ENCODE measurements around the gene JHY. TPM values are rescaled to one million over a fixed set of nuclear protein-coding genes. Genes with fewer than 3 reads are reported as not detected.

The JHY gene
- total RNA-seq, 1 experiment from 2014 or later, result 4.8 TPM

GRCh38 chr11:122888162-122888561 is 5.6 kb downstream of the JHY start:
- intact Hi-C loops (cut with micrococcal nuclease), result no loop called here
- ChIA-PET CTCF (no interaction called here), RAD21 (ENCODE audit: low non-redundant PET in 1 of 2, low total read pairs in 2 of 2, uncharacterized antibody in 2 of 2, unreplicated experiment in 2 of 2) (no interaction called here), POLR2A (no interaction called here)
- Histone ChIP-seq H3K9me2 (ENCODE audit: insufficient read depth) (no peaks in the 10 kb centered on the region), H3K36me3 (ENCODE audit: control insufficient read depth in 1 of 2, insufficient read depth in 2 of 2, low read length in 2 of 2) (no peaks in the 10 kb centered on the region), H3K4me2 (ENCODE audit: low read length) (no peak overlapping the region), H3K79me2 (ENCODE audit: insufficient read depth, low read length) (no peaks in the 10 kb centered on the region), H3K27ac (ENCODE audit: low read depth, low read length) (no peak overlapping the region), H3K4me1 (ENCODE audit: control insufficient read depth in 1 of 2, insufficient read depth in 2 of 2, low read length in 2 of 2) (peaks cover 3 to 7% of the 10 kb centered on the region in 2 experiments), H3K9ac (ENCODE audit: low read length) (no peak overlapping the region), H3K4me3 (replicated peaks in 1 of 2; ENCODE audit: low read depth in 1 of 2, low read length in 2 of 2) (no peak overlapping the region), H3K9me3 (ENCODE audit: control insufficient read depth in 1 of 2, insufficient read depth in 1 of 2, low read depth in 1 of 2, low read length in 2 of 2) (no peaks in the 10 kb centered on the region), H3K27me3 (ENCODE audit: insufficient read depth, low read length) (no peaks in the 10 kb centered on the region), H2AFZ (ENCODE audit: low read depth, low read length, poor library complexity, severe bottlenecking) (no peak overlapping the region), H4K20me1 (ENCODE audit: insufficient read depth) (no peaks in the 10 kb centered on the region)
- DNase-seq (ENCODE audit: low read depth, low spot score) (no peak), ATAC-seq (no peak)
- no TSS peak for BruUV-seq (replicated peaks)
- TF ChIP-seq ELF1 (IDR thresholded peaks at IDR 0.05; ENCODE audit: borderline replicate concordance, low read depth) (no peak), FOSL1 (IDR thresholded peaks at IDR 0.05; ENCODE audit: low read depth) (no peak), POLR2A (IDR thresholded peaks at IDR 0.05; ENCODE audit: borderline replicate concordance, extremely low read depth, insufficient read depth, insufficient read length) (no peak), SIN3A (IDR thresholded peaks at IDR 0.05; ENCODE audit: low read depth) (no peak), ZNF274 (IDR thresholded peaks at IDR 0.05; ENCODE audit: low read depth, low read length) (no peak), ZBTB33 (IDR thresholded peaks at IDR 0.05; ENCODE audit: extremely low read depth, insufficient replicate concordance, low read length) (no peak), SP1 (IDR thresholded peaks at IDR 0.05; ENCODE audit: low read depth) (no peak), EZH2phosphoT487 (IDR thresholded peaks at IDR 0.05; ENCODE audit: borderline replicate concordance) (no peak)
- TF ChIP-seq, protein P1, sequence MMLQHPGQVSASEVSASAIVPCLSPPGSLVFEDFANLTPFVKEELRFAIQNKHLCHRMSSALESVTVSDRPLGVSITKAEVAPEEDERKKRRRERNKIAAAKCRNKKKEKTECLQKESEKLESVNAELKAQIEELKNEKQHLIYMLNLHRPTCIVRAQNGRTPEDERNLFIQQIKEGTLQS (IDR thresholded peaks at IDR 0.05), result no peak
- TF ChIP-seq, protein P2, sequence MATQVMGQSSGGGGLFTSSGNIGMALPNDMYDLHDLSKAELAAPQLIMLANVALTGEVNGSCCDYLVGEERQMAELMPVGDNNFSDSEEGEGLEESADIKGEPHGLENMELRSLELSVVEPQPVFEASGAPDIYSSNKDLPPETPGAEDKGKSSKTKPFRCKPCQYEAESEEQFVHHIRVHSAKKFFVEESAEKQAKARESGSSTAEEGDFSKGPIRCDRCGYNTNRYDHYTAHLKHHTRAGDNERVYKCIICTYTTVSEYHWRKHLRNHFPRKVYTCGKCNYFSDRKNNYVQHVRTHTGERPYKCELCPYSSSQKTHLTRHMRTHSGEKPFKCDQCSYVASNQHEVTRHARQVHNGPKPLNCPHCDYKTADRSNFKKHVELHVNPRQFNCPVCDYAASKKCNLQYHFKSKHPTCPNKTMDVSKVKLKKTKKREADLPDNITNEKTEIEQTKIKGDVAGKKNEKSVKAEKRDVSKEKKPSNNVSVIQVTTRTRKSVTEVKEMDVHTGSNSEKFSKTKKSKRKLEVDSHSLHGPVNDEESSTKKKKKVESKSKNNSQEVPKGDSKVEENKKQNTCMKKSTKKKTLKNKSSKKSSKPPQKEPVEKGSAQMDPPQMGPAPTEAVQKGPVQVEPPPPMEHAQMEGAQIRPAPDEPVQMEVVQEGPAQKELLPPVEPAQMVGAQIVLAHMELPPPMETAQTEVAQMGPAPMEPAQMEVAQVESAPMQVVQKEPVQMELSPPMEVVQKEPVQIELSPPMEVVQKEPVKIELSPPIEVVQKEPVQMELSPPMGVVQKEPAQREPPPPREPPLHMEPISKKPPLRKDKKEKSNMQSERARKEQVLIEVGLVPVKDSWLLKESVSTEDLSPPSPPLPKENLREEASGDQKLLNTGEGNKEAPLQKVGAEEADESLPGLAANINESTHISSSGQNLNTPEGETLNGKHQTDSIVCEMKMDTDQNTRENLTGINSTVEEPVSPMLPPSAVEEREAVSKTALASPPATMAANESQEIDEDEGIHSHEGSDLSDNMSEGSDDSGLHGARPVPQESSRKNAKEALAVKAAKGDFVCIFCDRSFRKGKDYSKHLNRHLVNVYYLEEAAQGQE (IDR thresholded peaks at IDR 0.05; ENCODE audit: low read depth), result no peak
